GM18907 (cell line): ENCODE measurements around the gene SYNPO2.
"Not testable (repeated sequence)": the region's sequence is repeated elsewhere in the genome, so short reads cannot be mapped to it uniquely, and the experiment has no call there.

Source experiments
- ATAC-seq: cut with Tn5 transposase; IDR thresholded peaks from one replicate; pipeline ENCODE4 v1.9.1; 2021; ENCODE audit warnings: mild to moderate bottlenecking, moderate library complexity; ENCODE audit not compliant: unreplicated experiment

SYNPO2 gene

DNA sequence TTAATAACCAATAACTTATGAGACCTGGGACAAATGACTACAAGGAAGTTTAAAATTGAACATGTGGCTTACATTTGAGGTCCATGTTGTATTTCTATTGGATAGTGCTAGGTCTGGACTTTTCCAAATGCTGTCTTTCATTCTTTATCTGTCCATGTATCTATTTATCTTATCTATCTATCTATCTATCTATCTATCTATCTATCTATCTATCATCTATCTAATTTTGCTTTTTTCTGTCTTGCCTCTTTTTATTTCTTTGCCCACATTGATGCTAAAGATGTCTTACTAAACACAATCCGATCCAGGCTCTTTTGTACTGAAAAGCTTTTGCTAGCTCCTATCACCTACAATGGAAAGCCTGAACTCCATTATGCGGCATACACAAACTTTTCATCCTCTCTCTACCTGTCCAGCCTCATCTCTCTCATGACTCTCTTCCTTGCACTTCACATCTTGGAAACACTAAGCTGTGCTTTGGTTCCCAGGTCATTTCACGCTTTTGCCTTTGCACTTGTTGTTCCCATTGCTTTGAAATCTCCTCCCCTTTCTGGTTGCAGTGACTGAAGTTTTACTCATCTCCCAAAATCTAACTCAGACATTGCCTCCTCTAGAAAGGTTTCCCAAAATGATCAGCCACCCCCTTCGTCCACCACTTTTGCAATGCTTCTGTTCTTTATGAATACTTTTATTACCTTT is 107.2 kb downstream of the SYNPO2 start:
- no peak for ATAC-seq

DNA sequence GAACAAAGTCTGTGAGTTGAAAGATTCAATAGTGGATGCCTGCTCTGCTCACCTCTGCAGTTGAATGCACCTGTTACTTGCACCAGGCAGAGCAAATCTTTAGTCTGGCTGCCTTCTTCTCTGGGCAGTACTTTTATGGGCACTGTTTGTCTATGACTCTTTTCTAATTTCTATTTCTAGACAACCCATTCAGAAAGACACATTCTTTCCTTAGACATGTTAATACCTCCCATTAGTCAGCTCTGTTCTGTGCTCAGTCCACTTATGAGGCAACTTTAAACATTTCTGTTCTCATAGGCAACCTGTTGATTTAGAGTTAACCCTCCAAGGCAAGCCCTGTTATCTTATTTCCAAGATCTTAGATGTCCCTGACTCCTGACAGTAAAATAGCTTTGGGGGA is 108.9 kb downstream of the SYNPO2 start:
- no peak for ATAC-seq

DNA sequence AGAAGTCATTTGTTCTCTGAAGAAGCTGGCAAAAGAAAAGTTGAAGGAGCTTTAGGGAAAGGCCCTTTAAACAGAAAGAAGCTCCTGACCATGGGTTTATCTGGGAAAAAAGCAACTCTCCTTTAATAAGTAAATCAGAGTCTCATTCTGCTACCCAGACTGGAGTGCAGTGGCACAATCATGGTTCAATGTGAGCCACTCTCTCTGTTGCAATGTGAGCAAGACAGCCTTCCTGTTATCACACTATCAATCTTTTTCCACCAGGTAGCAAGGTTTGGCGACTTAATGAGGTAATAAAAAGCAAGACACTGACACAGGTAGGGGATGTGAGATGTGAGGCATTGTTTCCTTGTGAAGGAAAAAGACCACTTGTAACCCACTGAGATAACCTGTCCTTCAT is 111.3 kb downstream of the SYNPO2 start:
- ATAC-seq: no peak

DNA sequence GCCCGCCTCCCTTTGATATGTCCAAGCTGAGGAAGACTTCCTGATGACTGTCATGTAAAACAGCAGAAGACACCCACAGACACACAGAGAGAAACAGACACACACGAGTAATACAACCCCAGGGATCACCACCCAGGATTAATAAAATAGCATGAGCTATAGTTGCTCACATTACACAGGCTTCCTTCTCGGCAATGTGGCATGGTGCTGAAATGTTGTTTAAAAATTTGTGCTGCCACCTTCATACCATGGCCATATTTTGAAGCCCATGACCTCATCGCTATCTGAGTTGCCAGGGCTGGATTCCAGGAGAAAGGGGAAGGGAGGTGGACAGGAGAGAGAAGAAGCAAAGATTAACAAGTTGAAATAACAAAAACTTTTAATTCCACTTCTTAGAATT is 111.7 kb downstream of the SYNPO2 start:
- no peak for ATAC-seq

DNA sequence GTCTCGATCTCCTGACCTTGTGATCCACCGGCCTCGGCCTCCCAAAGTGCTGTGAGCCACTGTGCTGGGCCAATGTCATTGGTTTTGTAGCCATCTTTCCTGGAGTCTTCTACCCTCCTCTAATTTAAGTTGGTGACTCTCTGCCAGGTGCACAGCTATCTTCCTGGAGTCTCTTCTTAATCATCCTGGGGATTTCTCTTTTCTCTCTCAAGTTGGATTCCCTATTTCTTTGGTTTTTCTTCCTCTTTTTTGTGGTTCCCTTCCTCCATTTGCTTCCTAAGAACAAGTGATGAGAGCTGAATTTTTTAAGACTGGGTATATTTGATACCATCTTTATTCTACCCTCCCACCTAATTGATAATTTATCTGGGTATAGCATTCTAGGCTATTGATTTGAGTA is 113.8 kb downstream of the SYNPO2 start:
- ATAC-seq: no peak

DNA sequence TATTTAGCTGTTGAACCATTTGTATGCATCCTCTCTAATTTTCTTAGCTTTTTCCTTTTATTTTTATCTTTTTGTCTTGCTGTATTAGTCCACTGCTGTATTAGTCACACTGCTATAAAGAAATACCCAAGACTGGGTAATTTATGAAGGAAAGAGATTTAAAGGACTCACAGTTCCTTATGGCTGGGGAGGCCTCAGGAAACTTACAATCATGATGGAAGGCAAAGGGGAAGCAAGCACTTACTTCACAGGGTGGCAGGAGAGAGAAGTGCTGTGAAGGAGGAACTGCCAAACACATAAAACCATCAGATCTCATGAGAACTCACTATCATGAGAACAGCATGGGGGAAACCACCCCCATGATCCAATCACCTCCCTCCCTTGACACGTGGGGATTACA is 114.3 kb downstream of the SYNPO2 start:
- not testable (repeated sequence) for ATAC-seq

DNA sequence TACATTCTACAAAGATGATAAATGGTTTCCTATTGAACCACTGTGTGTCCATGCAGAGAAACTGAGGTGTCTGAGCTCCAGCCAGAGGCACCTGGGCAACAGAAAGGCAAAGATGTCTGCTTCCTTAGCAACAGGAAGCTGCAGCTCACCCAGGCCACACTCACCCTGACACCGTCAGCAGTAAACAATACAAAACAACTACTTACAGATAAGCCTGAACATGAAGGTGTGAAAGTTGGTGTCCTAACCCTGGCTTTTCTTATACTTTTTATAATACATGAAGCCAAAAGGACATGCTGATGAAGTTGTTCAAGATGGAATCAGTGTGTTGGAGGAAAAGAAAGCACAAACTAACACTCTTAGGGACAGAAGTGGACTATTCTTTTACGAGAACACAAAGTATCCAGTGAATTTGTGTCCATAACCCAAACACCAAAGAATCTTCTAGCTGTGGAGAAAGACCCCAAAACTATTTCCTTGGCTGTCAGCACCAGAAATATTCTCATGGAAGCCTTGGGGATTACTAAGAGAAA is 117.3 kb downstream of the SYNPO2 start:
- ATAC-seq: no peak

DNA sequence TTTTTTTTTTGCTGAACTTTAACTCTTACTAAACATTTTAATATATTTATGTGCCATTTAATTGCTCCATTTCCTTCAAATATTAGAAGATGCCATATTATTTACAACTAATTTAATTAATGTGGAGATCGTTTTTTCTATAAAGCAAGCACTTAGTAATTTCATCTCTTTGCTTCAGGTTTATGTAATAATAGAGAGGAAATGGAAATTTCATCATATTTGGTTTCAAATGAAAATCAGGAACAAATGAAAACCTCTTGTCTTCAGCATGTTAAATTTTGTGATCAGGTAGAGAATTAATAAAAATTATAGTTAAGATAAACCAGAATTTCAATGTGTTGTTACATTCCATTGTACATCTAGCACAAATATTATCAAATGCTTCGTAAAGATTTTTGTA is 120.1 kb downstream of the SYNPO2 start:
- ATAC-seq: no peak

DNA sequence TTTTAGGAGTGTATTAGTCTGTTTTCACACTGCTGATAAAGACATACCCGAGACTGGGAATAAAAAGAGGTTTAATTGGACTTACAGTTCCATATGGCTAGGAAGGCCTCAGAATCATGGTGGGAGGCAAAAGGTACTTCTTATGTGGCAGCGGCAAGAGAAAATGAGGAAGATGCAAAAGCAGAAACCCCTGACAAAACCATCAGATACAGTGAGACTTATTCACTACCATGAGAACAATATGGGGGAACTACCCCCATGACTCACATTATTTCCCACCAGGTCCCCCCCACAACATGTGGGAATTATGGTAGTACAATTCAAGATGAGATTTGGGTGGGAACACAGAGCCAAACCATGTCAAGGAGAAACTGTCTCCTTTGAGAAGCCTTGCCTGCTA is 121.6 kb downstream of the SYNPO2 start:
- ATAC-seq: not testable (repeated sequence)

DNA sequence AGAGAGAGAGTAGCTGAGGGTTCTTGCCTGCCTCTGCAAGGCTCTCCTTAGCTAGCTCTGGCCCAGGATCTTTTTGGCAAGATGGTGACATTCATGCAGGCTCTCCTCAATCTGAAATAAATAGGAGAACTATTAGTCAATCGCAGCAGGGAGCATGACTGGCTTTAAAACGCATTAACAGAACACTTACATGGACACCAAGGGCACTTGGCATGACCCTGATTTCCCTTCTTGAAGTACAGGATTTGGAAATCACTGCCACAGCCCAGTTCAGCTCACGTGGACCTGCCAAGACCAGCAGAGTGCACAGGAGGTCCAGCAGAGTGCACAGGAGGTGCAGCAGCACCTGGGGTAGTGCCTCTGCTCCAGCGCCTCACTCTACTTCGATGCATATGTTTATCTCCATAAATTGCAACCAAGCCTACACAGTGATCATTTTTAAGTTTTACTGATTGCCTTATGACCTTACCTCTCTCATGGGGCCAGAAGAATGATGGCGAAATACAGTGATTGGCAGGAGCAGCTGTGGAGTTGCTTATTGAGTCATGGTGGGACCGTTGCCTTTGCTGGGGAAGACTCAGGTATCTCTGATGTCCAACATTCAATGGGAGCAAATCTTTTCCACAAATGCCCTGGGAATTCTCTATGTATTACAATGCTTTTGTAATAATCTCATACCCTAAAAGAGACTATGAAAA is 122.4 kb downstream of the SYNPO2 start:
- ATAC-seq: no peak

DNA sequence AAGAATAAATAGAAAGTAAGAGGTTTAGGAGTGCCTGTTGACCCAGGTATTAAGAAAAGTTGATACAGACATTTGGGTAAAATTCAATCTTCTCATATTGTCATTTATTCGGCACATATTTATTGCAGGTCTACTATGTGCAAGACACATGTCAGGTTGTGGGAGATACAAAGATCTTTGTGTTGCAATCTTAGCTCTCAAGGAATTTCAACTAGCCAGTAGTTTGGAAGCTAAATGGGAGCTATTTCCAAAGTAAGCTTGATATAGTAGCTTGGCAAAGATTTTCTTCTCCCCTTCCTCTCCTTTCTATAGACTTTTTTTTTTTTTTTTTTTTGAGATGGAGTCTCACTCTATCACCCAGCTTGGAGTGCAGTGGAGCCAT is 122.9 kb downstream of the SYNPO2 start:
- ATAC-seq: no peak

DNA sequence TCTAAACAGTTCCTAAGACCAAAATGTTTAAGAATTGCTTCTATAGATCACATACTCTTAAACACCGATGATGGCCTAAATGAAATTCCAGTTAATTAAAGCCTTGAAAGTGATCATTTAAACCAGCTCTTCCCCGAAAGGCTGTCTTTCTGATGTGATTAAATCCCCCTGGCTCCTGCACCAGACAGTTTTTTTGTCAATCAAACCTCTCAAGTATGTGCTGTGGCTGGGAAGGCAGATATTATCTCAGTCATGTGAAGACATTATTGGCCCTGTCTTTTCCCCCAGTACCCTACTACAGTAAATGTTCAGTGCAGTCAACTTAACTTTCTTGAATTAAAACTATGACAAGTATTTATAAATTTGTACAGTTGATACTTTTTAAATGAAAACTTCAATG is 126.0 kb downstream of the SYNPO2 start:
- ATAC-seq: no peak

DNA sequence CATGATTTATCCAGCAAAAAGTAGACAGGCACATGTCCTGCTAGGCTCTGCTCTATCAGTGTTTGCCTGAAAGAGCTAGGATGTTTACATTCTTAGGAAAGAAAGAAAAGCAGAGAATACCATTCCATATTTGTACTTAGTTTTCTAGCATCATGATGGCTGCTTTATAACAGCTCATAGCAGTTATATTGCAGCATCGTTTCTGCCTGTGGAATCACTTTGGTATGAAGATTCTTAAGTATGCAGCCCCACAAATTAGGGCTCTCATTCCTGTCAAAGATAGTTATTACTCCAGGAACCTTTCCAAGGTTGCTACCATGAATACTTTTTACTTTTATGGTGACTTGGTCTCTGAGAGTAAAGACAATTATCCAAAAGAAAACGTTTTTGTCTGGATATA is 128.0 kb downstream of the SYNPO2 start:
- ATAC-seq: no peak

DNA sequence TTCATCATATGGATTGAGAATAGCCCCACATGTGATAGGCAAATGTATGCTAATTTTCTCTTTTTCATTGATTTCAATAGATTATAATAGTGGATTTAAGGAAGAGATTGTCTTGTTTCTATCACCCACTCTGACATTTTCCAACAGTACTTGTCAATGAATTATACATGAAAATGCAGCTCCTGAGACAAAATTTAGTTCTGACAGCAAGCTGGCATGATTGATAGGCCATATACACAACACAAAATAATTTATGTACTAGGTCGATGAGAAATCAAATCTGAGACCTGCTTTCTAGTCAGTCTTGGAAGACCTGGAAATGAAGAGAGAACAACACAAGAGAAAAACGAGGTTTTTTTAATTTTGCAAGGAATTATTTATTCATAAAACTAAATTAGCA is 129.0 kb downstream of the SYNPO2 start:
- no peak for ATAC-seq

DNA sequence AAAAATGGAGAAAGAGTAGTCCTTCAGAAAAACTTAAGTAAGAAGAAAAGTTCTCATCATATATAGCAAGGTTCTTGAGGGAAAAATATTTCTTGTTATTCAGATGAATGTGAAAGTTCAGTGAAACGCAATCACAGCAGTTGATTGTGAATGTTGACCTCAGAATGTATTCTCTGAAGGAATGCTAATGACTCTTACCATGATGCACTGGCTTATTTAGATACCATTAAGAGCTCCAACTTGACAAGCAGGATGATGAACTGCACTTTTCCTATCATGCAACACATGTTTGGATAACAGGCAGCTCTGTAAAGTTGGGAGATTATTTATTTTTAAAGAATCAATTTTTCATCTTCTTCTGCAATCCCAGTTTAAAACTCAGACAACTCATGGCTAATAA is 131.5 kb downstream of the SYNPO2 start:
- no peak for ATAC-seq

DNA sequence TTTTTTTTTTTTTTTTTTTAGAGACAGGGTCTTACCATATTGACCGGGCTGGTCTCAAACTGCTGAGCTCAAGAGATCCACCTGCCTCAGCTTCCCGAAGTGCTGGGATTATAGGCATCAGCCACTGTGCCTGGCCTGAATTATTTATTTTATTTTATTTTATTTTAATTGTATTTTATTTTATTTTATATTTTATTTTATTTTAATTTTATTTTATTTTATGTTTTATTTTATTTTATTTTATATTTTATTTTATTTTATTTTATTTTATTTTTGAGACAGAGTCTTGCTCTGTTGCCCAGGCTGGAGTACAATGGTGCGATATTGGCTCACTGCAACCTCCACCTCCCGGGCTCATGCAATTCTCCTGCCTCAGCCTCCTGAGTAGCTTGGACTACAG is 133.9 kb downstream of the SYNPO2 start:
- not testable (repeated sequence) for ATAC-seq

DNA sequence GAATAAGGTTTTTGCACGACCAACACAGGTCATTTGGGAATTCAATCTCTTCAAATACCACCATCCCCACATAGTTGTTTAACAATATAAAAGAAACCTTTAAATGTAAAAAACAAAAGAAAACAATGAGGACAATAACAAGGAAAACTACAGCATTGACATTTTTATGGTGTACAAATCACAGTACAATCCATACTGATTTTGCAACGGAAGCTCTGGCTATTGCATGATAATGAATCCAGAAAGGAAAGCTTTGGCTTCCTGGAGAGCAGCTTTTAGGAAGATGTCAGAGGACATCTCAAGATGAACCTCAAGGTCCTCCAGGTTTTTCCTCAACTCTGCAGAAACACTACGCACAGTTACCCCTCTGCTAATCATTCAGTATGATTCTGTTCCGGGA is 135.4 kb downstream of the SYNPO2 start:
- no peak for ATAC-seq

DNA sequence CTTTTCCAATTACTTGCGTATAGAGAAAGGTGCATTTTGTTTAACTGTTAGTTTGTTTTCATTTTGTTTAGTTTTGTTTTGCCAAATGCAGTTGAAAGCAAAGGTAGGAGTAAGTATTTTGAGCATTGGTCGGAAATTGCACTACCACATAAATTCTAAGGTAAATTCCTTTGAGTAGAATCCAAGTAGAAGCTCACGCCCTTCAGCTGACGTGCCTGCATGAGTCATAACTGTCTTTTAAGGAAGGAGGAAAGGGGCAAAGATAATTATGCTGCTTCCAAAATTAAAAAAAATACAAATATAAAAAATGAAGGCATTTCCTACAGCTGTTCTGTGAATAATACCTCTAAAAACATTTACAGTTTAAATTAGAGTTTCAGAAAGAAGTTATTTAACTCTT is 136.8 kb downstream of the SYNPO2 start:
- ATAC-seq: no peak

DNA sequence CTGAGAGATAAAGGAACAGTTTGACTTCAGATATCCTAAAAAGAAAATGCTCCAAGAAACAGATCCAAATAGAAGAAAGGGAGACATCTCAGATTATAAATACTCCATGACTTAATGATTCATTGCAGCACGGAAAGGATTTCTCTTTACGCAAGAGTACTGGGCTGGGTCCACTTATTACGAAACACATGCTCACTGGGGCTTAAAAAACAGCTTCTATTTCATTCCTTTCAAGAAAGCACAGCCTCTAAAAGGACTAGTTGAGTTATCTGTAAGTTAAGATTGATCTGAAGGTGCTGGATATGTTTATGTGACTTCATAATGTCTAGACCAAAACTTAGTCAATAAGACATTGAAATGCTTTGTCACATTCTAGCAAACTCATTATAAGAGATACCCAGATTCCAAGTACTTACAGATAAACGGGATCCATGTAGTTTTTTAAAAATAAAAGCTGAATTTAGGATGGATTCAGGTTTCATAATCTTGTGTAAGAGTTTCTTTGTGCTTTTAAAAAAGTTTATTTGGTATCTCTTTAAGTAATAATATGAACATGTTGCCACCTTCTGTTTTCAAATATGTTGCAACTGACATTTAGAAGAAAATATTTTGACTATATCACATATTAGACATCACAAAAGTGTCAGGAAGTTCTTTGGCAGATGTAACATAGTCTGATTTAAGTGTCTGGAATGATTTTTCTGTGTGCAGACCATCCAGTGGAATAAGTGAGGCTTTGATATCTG is 137.4 kb downstream of the SYNPO2 start:
- ATAC-seq: no peak

DNA sequence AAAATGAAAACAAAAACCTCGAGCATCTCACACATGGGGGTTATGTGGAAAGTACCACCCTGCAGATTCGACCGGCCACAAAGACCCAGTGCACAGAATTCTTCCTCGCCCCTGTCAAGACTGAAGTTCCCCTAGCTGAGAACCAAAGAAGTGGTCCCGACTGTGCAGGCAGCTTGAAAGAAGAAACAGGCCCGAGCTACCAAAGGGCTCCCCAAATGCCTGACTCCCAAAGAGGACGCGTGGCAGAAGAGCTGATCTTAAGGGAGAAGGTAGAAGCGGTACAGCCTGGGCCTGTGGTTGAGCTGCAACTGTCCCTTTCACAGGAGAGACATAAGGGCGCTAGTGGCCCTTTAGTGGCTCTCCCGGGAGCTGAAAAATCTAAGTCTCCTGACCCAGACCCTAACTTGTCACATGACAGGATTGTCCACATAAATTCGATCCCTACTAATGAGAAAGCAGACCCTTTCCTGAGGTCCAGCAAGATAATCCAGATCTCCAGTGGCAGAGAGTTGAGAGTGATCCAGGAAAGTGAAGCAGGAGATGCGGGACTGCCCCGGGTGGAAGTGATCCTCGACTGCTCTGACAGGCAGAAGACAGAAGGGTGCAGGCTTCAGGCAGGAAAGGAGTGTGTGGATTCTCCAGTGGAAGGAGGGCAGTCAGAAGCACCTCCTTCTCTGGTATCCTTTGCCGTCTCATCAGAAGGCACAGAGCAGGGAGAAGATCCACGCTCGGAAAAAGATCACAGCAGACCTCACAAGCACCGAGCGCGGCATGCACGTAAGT is 138.2 kb downstream of the SYNPO2 start:
- no peak for ATAC-seq

DNA sequence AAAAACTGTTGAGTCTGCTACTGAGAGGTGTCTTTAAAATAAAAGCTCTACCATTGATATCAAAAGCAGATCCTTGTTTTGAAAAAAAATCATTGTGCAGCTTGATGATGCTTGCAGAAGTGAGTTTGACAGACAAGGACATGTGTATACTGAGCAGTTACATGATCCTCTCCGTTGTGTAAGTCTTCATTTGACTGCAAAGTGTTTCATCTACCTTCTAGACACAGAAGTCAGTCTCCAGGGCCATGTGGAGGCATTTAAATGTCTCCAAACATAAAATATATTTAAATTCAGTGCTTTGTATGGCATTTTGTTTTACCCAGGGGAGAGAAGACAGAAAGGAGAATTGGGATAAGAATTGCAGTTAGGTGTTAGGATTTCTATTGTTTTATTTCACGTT is 139.2 kb downstream of the SYNPO2 start:
- no peak for ATAC-seq
